HG03045 (cell line): ENCODE measurements around the gene DSN1.

ENCODE experiments used
- ATAC-seq: cut with Tn5 transposase; IDR thresholded peaks from one replicate; pipeline ENCODE4 v1.9.1; 2021; ENCODE audit warnings: mild to moderate bottlenecking, moderate library complexity; ENCODE audit not compliant: unreplicated experiment

Gene DSN1

DNA sequence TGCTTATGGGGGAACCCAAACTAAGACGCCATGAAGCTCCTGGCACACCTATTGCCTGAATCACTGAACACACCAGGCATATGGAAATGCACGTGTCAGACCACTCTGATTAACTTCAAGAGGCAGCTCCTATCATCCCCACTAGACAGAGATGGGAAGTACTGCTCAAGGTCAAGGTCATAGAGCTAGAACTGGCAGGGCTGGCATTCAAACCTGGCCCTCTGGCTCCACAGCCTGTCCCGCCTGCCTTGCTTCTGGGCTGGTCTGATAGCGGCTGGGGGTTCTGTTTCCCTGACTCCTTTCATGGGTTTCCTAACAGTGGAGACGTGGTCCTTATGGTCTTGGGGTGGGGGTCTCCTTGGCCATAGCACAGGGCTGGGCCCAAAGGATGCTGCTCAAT, 22.6 kb upstream of the DSN1 start:
- ATAC-seq = no peak

DNA sequence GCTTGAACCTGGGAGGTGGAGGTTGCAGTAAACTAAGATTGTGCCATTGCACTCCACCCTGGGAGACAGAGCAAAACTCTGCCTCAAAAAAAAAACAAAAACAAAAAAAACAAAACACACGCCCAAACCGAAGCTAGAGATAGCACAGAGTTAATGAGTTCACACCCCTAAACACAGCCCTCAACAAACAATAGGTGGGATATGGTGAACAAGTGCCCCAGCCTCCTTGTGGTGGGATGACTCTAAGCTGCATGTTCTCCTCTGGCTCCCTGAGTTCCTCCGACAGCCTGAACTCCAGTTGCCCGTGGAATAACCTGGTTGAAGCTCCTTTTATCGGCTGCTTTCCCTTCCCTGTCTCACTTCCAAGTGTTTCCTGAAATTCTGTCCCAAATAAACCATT, 22.1 kb upstream of the DSN1 start:
- no peak for ATAC-seq

DNA sequence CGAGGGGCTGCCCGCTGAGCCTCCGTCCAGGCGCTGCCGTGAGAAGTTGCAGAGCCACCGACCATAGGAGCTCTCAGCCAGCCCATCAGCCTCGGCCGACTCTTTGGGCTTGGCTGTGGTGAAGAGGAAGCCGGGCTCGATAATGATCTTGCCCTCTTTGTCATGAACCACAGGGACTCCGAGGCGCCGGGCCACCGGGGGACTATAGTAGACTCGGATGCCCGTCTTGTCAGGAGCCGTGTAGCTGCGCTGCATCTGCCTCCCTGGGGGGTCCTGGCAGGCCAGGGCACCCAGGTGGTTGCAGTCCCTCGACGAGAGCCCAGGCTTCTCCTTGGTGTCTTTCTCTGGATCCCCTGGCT, 20.5 kb upstream of the DSN1 start:
- no peak for ATAC-seq

DNA sequence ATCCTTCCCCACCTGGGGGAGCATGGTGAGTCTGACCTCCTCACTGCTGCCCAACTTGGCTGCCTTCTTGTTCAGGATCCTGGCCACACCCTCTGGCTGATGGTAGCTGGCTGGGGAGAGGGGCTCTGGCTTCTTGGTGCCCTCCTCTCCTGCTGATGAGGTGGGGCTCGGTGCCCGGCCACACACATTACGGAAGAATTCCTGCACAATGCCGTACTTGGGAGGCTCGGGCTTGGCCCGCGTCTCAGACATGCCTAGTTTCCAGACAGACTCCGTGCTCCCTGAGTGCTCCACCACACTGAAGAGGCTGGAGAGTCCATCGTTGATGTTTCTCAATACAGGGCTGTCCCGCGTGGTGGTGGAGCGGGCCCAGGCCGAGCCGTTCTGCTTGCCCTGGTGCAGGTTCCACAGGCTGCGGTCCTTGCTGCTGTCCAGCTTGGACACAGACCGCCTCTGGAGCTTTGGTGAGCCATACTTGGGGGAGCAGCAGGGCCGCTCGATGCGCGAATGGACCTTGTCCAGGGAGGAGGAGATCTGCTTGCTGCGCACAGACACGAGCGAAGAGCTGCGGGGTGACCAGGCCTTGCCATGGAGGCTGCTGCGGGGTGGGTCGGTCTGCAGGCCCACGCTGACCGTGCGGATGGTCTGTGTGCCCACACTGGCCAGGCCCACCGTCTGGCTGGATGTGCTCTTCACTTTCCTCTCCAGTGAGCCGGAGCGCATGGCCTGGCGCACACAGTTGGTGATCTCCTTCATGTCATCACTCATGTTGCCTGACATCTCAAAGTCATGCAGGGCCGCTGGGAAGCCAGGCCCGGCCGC, 19.9 kb upstream of the DSN1 start:
- no peak for ATAC-seq

GRCh38 chr20:36792422-36792821, 18.9 kb upstream of the DSN1 start:
- ATAC-seq = no peak

- no peak for ATAC-seq
These were observed 18.3 kb upstream of the DSN1 start for GRCh38 chr20:36791862-36792261.

DNA sequence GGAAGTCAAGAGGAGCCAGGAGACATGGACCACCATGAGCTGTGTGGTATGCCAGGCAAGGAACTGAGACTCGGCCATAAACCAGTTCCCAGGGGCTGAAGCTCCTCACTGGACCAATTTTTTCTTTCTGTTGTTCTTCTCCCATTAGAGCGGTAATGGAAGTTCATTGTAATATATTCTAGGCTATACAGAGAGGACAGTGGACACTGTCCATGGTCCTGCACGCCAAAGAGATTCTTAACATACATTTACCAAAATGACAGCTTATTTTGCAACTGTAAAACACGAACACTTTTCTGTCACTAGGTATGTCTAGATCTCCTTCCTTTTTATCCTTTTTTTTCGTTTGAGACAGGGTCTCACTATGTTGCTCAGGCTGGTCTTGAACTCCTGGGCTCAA, 13.1 kb upstream of the DSN1 start:
- ATAC-seq = no peak

DNA sequence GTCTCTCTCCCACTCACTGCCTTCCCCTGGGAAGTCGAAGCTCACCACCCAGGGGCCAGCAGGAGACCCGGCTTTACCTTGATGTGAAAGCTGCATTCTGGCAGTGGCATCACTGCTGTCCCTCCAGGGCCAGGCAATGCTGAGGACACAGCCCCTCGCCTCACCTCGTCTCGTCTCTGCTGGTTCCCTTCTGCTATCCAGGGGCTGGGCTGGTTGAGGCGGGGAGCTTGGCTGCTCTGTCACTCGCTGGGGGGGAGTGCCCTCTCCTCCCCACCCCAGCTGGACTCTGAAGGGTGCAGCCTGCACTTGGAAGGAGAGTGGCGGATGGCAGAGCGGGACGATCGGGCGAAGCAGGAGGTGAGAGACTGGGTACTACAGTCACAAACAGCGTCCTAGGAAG, 12.7 kb upstream of the DSN1 start:
- no peak for ATAC-seq

DNA sequence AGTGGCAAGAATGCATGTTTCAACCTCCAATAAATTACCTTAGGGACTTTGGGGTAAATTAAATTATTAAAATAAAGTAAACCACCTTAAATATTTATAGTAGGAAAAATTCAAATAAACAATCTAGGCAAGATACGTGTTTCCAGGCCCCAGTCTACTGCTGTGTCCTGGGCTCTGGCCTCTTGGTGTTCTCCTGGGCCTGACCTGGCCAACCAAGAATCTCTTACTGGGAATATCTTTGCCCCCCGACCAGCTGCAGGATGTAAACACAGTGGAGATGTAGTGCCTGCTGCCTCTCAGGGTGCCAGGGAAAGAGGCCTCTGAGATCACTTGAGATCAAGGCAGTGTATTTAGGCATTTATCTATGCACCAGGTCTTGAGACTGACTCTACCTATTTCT, 11.7 kb upstream of the DSN1 start:
- ATAC-seq = no peak

DNA sequence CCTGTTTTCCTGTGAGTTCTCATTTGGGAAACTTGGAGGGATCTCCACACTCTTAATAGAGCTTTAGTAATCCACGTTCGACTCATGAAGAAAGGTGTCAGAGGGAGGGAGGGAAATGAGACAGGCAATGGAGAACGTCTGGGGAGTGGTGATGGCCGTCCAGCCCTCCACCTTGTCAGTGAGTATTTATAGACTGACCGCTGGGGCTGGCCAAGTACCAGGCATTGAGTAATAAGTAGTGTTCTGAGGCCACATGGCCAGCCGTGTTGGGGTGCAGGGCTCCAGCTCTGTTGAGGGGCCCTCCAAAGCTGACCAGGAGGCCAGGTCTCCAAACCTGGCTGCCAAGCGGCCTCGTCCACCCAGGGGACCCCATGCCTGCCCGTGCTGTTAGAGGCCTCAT, 11.3 kb upstream of the DSN1 start:
- ATAC-seq = no peak

GRCh38 chr20:36784116-36784515, 10.6 kb upstream of the DSN1 start:
- ATAC-seq = no peak

DNA sequence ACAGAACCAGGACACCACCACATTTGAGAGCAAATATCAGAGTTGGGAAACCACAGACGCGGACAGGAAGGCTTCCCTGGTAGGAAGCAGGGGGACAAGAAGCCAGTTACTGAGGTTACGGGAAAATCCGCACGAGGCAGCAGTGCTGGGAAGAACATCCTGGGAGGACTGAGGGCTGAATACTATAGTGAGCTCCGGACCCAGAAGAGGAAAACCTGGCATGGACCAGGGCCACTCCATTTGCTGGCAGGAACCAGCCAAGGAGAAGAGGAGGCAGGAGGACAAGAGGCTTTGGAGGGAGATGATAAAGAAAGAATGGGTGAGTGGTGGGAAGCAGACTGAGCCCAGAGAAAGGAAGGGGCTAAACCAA, 6.1 kb upstream of the DSN1 start:
- no peak for ATAC-seq

DNA sequence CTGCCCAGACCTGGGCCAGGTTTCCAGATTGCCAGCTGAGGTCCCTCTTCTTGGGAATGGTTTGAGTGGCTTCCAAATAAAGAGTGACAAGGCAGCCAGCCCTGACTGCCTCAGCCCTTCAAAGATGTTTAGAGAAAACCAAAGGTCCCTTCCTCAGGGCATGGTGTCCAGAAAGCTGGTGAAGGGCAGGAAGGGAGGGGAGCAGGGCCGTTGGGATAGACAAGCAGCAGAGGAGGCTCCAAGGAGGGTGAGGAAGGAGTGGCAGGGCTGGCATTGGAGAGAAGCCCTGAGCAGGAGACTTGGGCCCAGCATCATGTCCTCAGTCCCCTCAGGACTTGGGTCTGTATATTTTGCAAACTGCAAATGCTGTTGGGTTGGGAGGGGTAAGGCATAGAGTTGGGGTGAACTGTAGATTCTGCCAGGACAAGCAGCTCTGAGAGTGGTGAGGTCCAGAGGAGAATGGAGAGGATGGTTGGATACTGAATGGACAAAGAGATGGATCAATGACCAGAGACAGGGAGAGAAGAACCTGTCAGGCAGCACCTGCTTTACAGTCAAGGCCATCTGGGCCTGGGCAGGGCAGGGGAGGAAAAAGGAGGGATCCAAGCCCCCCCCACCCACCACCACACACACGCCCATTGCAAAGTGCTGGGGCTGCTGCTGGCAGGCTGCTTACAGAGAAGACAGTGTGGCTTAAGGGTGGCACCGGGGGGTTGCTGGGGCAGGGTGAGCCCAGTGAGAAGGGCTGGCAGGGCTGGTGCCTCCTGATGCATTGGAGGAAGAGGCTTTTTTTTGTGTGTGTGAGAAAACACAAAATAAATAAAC, 5.5 kb upstream of the DSN1 start:
- no peak for ATAC-seq

DNA sequence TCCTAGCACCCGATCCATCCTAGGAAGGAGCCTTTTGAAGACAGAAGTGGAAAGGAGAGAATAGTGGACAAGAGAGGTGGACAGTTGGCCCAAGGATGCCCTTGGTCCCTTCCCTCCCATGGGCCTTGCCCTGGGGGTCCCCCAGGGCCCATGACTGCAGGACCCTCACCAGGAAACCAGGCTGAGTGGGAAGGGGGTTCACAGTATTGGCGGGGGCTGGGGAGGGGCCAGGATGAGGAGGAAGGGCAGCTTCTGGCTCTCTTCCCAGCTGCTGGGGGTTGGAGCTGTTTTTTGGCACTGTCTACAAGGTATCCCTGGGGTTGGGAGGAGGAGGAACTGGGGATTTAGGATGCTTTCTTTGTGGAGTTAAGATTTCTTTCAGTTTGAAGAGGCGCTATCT, 4.0 kb upstream of the DSN1 start:
- ATAC-seq = no peak

GRCh38 chr20:36777167-36777566, 3.6 kb upstream of the DSN1 start:
- ATAC-seq = no peak

DNA sequence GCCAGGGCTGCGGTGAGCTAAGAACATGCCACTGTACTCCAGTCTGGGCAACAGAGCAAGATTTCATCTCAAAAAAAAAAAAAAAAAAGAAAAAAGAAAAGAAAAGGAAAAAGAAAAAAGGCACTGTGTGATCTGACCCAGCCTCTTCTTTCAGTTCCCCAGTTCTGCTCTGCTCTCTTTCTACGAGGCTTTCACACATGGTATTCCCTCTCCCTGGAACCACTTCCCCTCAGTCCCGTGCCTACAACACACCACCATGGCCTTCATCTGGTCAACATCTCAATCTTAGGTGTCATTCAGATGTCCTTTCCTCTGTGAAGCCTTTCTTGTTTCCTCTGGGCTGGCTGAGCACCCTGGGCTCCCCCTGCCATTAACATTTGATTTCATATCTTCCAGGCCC, 2.3 kb upstream of the DSN1 start:
- no peak for ATAC-seq

DNA sequence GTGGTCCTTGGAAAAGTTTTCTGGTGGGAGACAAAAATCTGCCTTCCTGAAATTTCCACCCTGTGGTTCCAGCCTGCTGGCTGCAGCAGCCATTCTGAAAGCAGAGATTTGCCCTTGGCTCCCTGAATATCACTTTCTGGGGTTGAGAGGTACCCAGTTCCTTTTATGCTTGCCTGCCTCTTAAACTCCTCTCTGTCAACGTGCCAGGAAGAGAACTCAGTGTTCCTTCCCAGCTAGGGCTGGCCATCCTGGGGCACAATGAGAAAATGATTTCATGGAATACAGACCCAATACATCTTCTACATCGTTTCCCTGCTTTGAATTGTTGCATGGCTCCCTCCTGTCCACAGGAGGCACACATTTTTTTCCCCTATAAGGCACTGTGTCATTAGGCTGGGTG, 1.6 kb upstream of the DSN1 start:
- no peak for ATAC-seq

DNA sequence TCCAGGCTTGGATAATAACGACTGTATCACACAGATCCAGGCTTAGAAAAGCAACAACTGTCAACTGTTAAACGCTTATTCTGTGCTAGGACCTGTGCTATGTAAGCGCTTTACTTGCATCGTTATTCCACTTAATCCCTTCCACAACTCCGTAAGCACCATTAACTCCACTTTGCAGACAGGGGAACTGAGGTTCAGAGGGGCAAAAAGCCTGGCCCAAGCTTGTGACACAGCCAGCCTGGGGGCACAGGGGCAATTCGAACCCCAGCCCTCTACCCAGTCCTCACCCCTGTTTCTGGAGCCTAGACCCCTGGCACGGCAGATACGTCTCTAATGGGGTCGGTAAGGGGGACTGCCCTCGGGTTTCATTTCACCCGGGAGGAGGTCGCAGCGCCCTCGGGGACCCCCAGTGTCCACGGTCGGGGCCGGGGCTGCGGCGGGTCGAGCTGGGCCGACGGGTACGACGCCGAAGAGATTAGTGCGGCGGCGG, 411 bp downstream of the DSN1 start:
- no peak for ATAC-seq

DNA sequence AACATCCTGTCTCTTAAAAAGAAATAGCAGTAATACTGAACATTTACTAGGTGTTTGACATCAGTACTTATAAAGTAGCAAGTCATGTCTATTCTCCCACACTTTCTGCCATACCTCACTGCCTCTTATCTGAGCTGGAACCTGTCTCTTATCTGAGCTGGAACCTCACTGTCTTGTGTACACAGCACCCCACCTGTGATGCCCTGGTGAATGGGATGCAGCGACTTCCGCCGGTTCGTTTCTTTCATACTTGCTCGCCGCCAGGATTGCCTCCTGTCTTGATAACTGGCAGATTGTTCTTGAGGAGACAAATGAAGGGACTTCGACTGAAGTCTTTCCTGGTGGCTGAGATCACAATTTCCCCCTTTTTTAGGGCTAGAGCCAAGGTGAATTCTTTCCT, 2.9 kb downstream of the DSN1 start:
- no peak for ATAC-seq

DNA sequence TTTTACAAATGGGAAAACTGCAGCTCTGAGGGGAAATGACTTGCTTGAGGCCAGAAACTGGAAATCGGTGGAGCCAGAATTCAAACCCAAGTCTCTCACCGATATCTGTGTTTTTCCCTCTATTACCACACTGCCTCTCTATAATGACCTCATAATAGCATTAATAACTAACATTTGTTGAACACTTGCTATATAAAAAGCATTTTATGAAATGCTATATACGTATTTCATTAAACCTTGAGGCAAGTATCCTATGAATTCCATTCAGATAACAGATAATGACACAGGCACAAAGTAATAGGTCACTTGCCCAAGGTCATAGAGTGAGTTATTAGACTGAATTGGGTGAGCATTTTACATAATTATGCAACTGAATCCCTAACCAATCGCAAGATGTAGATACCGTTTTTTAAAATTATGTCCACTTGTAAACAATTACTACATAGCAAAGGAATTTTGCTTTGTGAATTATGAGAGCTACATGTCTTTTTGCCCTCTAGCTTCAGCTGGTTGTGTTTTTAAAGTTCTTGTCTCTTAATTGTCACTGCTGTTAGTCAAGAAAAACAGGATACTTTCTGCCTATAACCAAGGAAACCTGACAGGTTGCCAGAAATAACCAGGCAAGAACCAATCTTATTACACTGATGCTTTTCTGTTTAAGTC, 4.7 kb downstream of the DSN1 start:
- ATAC-seq = no peak

DNA sequence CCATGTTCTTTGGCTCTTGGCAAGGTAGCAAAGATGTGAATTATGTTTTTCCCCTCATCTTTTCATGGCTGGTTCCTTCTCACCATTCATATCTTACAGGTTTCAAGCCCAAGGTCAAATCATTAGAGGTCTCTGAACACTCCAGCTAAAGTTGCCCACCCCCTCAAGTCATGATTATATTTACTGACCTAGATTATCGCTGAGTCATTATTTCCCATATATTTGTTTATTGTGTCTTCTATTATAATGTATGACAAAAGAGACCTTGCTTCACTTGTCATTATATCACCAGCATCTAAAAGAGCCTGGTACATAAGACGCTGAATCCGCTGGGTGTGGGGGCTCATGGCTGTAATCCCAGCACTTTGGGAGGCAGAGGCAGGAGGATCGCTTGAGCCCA, 12.4 kb downstream of the DSN1 start:
- no peak for ATAC-seq

GRCh38 chr20:36760647-36761046, 12.9 kb downstream of the DSN1 start:
- no peak for ATAC-seq
